GM21447 (cell line): ENCODE results near the gene MPPED1.

ENCODE experiments used
- ATAC-seq: cut with Tn5 transposase; IDR thresholded peaks from one replicate; pipeline ENCODE4 v1.9.1; 2021; ENCODE audit not compliant: unreplicated experiment

MPPED1 gene

DNA sequence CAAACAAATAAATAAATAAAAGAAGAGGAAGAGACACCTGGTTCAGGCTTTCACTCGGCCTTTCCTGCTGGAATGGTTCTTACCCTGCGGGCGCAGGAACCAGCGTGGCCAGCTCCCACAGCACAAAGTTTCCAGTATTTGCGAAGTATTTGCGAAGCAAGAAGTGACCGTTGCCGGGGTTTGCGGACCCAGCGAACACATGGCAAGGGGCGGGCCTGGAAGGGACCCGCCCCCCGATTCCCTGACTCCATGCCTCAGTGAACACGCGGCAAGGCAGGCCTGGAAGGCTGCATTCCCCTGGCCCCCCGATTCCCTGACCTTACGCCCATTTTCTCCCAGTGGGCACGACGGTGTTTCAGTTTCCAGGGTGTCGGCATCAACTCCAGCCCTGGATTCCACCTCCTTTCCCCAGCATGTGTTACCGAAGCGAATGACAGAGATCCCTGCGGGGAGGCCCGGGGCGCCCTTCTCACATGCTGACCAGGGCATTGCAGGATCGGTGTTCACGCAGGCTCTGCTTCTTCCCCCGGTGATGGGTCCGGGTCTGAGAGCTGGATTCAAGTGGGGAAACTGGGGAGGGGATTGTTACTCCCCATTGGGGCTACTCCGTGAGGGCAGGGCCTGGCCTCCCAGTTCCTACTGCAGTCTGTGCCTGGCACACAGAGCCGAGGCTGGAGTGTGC lies 102.8 kb downstream of the MPPED1 start:
- no peak for ATAC-seq

DNA sequence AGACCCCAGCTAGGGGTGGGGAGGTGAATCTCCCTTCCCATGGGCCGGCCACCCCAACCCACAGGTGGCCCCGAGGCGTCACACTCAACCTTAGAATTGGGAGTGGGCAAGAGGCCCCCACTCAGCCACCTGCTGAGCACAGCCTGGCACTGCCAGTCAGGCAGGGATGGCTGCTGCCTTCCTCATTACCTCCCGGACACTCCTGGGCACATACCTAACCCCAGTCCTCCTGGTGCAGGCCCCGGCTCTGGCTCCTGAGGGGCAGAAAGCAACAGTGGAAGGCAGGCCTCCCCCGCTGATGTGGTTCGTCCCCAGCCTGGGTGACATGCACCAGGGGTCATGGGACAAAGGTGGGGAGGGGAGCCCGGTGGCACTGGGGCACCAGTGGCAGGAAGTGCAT lies 103.6 kb downstream of the MPPED1 start:
- ATAC-seq = no peak

DNA sequence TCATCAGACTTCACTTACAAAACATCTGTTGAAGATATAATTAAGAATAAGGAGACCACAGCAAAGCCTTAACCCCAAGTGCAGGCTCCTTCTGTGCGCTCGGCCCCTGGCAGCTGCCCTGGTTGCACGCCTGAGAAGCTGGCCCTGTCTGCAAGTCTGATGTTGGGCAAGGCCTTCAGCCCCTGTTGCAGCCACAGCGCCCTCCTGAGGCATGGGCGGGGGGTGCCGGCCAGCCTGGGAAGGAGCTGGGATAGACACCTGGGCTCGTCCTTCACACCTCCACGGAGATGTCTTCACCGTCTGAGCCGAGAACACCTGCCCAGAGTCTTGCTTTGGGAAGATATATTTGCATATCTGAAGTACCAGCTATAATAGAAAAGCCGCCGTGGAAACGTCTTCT lies 104.1 kb downstream of the MPPED1 start:
- no peak for ATAC-seq

DNA sequence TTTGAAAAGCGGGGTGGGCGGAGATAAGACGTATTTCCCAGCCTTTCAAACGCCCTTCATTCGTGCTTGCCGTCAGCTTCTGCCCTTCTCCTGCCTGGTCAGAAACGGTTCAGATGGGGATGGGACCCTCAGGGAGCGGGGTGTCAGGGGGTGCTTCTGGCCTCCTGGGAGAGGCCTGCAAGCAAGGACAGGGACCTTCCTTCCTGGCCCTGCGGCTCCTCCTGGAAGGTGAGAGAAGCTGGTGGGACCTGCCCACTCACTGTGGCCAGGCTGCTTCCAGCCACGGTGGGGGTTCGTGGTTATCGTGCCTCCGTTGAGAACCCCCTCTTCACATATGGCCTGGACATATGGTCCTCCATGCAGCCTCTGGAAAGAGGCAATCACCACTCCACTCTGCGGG lies 104.6 kb downstream of the MPPED1 start:
- ATAC-seq = no peak

DNA sequence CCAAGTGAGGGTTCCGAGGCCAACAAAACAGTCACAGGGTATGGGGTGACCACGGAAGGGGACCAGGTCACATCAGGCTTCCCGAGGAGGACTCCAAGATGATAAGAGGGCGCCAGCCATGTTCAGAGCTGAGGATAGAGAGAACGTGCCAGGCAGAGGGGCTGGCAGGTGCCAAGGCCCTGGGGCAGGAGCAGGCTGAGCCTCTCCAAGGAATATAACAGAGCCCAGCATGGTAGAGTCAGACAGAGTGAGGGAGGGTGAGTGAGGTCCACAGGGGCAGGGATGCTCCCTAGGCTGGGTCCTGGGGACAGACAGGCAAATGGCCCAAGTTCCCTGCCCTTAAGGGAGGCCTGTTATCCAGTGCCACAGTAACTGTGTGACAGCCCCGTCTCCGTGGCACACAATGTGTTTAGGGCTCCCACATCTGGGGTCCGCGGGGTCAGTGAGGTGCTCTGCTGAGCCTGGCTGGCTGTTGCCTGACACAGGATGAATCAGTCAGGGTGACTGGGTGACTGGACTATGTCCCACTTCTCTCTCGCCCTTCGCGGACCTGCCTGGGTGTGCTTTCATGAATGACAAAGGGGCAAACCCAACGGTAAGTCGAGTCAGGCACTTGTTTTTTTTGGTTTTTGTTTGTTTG lies 105.3 kb downstream of the MPPED1 start:
- ATAC-seq = no peak

DNA sequence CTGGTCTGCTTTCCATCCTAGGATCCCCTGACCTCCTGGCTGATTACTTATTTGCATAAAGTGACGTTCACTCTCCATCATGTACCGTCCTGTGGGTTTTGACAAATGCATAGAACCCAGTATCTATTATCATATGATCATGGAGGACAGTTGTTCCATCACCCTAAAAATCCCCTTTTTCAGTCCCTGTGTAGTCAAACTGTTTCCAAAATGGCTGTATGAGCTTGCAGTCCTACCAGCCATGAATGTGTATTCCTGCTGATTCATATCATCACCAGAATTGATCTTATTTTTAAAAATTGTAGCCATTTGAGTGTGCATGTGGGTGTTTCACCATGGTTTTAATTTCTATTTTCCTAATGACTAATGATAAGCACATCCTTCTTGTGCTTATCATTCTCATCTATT lies 108.8 kb downstream of the MPPED1 start:
- no peak for ATAC-seq

DNA sequence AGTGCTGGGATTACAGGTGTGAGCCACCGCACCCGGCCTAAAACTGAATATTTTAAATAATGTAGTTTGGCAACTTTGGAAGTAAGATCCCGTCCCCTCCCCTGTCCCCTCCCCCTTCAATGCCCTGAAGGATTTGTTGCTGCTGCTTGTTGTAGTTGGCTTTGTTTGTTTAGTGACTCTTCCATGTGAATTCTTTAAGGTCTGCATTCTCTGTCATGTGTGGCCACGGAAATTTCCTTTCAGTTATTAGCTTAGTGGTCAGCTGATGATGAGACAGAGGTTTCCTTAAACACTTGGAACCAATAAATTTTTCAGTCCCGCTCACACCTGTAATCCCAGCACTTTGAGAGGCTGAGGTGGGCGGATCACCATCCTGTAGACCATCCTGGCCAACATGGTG lies 109.9 kb downstream of the MPPED1 start:
- ATAC-seq = no peak

DNA sequence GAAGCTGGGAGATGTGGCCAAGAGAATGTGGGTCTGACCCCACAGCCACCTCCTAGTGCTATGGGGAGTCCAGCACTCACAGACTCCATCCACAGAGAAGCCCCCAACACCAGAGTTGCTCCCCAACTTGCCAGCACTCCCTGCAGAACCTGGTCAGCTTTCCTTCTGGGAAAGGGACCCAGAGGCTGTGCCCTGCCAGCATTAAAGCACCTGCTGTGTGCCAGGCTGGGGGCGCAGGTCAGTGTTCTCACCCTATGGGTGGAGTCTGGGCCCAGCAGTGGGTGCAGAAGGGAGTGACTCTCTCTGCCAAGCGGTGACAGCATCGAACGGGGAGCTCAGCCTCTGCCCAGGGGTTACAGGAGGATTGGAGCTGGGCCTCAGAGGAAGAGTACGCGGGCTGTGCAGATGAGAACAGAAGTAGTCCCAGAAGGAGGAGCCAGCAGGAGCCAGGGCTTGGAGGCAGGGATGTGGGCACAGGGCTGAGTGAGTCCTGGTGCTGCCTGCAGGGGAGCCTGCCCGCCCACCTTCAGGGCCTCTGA lies 114.4 kb downstream of the MPPED1 start:
- ATAC-seq = no peak

DNA sequence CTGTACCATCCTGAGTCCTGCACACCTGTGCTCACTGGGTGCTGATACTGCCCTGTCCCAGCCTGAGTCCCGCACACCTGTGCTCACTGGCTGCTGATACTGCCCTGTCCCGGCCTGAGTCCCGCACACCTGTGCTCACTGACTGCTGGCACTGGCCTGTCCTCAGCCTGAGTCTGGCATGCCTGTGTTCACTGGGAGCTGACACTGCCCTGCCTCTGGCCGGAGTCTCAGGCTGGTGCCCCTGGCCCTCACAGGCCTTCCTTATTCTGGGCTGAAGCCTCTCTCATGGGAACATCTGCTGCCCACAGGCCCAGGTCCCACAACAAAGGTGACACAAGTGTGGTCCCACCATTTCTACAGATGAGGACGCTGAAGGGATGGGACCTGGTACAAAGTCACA lies 115.1 kb downstream of the MPPED1 start:
- ATAC-seq = no peak

DNA sequence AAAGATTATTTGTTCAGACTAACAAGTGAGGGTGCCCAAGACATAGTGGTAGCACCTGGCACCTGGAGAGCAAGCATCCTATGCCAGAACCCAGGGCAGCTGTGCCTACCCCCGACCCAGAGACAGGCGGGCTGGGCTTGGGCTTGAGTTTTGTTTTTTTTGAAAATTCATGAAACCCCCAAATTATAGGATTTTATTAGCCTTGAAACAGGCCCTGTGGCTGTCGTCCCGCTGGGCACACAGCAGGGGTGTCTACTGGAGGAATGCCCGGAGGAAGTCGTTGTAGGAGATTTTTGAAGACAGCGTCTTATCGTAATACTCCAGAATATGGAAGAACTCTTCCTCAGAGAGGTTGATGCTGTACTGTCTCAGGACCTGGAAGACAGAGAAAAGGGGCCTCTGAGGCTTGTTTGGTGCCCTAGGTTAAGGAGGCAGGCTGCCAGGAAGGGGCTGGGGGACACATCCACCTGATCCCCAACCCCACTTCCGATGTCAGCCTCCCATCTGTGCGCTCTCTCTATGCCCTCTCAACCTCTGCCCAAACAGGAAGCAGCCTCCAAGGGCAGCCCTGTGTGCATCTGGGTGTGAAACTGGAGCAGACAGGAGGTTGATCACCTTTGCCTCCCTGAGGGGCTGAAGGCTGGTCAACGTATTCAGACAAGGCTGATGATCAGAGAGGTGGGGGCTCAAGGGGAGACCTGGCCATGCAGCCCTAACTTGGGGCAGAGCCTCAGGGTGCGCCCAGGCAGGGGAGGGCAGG lies 117.0 kb downstream of the MPPED1 start:
- ATAC-seq = no peak

DNA sequence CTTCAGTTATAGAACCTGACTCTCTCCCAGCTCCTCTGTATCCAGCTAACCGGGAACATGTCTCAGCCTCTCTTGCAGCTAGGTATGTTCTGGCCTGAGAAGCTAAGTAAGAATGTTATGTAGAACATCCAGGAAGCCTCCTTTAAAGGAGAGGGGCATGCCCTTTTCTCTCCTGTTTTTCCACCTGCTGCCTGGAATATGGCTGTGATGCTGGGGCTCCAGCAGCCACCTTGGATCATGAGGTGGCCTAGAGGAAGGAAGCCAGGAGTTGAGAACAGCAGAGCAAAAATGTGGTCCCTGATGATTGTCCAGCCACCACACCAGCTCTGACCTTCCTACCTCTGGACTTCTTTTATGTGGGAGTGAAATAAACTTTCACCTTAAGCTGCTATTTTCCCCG lies 117.6 kb downstream of the MPPED1 start:
- ATAC-seq = no peak

DNA sequence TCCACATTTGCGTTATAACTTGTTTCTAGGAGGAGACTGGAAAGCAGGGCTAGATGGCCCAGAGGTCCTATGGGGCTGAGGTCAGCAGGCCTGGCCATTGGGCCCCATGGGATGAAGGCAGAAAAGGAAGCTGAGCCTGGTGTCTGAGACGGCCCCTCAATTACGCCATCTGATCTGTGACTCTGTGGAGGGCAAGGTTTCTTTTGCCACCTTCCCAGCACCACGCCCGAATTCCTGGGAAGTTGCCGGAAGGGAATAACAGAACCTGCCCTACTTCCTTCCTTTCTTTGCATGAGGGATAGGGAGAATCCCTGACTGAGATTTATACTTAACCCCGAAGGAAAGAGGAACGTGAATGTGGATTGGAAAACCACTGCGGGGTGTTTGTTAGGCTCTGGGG lies 118.1 kb downstream of the MPPED1 start:
- ATAC-seq = no peak

DNA sequence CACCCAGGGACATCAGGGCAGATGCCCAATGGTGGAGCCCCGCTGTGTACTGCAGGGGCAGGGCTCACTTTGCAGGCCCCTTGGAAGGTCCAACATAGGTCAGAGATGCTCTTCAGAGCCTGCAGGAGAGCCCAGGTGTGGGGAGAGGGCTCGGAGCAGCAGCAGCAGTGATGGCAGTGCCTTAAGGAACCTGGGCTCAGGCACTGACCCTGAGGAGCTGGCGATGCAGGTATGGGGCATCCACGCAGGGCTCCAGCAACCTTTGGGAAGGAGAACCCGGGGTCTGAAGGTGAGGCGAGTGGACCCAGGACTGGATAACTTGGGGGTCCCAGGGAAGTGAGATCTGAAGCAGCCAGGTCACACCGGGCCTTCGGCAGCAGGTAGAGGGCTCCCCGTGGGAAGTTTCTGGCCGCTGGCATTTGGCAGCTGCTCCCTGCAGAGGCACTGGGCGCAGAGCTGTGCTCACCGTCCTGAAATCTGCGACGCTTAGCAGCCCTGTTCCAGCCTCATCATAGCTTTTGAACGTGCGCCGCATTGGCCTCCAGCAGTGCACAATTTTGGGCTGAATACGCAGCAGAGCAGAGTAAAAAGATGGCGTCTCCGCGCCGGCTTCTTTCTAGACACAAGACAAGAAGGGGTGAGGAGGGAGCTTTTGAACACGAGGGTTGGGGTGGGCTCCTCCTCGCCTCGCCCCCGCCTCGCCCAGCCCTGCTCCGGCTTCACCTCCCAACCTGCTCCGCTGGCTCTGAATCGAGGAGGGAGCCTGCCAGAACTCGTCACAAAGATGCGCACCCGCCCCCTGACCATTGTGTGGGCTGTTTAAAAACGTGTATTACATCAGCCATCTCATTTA lies 118.8 kb downstream of the MPPED1 start:
- ATAC-seq = no peak

DNA sequence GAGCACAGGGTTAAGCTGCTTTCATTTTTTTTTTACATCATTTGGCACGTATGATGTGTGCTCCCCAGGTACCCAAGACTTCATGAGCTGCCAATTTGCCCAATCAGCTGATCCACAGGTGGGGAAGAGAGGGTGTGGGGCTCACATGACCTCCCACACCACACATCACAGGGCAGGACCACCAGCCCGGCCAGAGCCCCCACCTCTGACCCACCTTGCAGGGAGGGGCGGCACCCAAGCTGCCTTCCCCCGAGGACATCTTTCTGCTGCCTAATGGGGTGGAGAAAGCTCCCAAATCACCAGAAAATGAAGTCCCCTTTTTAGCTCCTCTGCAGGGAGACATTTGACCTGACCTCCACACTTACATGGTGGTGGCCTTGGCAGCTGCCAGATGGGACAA lies 119.8 kb downstream of the MPPED1 start:
- ATAC-seq = no peak

DNA sequence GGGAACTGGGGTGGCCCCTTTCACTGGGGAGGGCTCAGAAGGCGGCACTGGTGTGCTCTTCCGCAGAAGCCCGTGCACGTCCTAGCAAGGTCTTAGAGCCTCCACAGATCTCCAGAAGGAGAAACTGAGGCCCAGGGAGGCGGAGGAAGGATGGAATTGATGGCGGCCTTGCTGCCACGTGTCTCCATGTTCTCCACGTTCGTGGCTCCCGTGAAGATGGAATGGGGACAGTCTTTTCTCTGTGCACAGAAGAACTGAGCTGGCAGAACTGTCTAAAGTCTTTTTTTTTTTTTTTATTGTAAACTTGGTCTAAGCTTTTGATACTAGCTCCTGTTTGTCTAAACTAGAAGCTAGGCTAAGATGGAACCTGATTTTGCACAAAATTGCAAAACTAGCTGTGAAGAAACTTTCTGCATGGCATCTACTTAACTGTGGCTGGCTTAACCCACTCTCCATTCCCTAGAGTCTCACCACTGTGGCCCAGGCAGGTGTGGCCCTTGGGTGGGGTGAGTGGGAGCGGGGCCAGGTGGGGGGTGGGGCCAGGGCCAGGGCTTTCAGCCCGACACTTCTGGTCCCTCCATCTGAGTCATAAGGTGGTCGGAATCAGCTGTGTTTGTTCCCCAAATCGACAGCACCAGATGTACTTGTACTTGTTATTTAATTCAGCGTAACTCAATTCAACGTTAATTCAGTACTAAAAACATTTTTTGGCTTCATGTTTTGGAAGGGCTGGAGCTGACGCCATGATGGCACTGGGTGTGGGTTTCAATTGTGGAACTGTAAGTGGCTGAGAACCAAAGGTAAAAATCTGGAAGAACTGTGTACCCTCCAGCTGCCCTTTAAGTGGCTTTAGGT lies 120.7 kb downstream of the MPPED1 start:
- no peak for ATAC-seq

DNA sequence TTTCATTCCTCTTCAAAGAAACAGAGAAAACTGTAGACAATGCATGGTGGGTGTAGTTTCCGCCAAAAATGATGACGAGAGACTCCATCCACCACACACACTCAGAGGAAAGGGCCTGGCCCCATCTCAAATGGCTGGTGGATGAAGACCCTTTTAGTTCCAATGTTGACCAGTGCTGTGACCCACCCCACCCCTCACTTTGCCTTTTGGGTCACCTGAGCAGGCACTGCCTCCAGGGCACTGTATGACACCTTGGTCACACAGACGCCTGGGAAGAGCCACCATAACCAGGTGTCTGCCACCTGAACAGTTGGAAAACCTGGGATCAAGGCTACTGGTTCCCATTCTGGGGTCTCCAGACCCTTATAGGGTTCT lies 121.3 kb downstream of the MPPED1 start:
- ATAC-seq = no peak

DNA sequence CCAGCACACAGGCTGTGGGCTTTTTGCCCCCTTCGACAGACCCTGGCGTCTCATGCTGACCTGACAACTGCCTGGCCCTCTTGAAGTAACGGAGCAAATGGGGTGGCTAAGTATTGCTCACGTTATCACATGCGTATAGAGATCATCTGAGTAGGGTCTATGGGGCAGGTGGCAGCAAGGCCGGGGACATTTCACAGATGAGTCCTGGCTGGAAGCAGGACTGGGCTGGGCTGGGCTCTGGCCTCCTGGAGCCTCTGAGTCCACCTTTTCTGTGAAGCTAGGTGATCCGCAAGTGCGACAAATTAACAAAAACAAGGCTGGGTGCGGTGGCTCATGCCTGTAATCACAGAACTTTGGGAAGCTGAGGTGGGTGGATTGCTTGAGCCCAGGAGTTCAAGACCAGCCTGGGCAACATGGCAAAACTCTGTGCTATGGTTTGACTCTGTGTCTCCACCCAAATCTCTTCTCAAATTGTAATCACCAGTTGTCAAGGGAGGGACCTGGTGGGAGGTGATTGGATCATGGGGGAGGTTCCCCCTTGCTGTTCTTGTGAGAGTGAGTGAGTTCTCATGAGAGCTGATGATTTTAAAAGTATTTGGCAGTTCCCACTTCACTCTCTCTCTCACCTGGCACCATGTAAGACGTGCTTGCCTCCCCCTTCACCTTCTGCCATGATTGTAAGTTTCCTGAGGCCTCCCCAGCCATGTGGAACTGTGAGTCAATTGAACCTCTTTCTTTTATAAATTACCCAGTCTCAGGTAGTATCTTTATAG lies 122.0 kb downstream of the MPPED1 start:
- ATAC-seq = no peak

DNA sequence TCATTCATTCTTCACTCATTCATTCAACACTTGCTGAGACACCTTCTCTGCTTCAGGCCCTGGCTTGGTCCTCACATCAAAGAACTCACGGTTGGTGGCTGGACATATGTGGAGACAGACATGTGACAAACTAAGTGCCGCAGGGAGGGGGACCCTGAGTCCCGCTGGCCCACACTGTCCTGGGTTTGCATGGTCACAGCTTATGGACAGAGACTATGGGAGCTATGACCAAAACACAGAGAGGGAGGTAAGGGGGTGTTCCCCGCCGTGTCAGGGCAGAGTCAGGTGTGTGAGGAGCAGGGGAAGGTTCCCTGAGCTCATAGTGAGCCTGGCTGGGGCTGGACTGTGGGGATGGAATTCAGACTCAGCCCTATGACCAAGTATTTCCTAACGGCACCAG lies 123.1 kb downstream of the MPPED1 start:
- no peak for ATAC-seq

DNA sequence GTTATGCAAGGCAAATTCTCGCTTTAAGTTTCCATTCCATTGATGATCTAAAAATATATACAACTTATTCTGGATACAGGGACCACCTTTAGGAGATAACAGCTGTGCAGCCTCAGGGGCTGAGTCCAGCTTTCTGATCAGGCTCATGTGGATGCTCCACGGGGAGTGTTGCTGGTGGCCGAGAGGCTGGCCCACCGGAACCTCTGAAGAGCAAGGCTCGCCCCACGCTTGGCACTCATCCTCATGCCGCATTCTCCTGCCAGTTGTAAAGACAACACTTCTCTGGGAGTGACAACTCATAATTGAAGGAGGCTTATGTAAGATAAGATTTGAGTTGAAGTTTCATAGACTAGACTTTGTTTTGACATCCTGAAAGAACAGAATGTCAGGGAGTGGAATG lies 123.5 kb downstream of the MPPED1 start:
- ATAC-seq = no peak

DNA sequence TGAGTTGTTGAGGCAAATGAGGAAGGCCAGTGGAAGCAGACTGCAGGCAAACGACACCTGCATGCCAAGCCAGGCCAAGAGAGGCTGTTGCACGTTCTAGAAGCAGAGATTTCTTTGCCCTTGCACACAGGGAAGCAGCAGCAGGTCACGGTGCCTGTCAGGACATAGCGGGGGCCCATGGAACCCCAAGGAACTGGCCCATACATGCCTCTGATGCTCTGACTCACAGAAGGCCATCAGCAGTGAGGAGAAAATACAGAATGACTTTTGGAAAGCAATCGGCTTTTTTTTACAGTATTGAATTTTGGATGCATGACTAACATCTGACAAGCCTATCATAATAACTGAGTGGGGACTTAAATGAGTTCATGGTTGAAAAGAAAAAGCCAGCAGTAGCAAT lies 123.9 kb downstream of the MPPED1 start:
- no peak for ATAC-seq
